Islet of Langerhans (tissue), 1 donor: ENCODE data around the gene SPPL2C.

ENCODE experiments used
- FAIRE-seq: peaks from one replicate; lab custom pipeline; 2011; peaks lifted over from hg19 to GRCh38; lab: Jason Lieb, UNC

The SPPL2C gene

DNA sequence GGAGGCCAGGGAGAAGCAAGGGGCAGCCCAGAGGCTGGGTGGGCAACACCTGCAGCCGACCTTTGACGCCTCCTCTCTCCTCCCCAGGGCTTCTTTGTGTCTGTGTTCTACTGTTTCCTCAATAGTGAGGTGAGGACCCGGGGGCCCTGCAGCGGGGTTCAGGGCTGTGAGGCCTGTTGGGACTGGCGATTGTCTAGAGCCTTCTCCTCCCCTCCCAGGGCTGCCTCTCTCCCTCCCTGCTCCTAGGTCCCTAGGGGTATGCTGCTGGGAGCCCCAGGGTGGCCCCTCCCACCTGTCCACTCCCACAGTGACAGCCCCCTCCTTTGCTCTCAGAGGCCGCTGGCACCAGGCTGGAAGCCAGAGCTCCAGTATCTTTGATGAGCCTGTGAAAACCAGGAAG, 10.8 kb upstream of the SPPL2C start:
- FAIRE-seq = no peak

DNA sequence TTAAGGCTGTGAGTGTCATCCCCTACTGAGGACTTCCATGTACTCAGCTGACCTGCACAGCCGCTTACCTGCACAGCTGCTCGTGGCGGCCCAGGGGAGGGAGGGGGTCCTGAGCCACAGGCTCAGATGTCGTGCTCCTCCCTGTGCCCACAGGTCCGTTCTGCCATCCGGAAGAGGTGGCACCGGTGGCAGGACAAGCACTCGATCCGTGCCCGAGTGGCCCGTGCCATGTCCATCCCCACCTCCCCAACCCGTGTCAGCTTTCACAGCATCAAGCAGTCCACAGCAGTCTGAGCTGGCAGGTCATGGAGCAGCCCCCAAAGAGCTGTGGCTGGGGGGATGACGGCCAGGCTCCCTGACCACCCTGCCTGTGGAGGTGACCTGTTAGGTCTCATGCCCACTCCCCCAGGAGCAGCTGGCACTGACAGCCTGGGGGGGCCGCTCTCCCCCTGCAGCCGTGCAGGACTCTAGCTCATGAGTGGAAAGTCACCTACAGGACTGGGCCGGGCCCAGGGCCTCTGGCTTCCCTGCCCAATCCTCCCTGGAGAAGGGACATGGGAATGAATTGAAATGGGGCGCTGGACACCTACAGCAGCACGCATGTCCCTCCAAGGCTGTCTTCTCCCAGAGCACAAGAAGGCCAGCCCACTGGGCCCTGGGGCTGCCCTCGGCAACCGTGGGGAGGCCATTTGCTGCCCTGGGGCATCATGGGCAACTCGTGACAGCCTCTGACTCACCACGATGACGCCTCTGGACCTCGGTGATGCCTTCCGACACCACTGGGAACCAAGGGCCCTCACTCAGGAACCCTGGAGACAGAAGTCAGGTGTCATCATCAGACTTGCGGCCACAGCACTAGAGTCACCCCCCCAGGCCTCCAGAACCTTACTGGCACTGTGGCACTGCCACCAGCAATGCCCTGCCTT, 9.9 kb upstream of the SPPL2C start:
- no peak for FAIRE-seq

DNA sequence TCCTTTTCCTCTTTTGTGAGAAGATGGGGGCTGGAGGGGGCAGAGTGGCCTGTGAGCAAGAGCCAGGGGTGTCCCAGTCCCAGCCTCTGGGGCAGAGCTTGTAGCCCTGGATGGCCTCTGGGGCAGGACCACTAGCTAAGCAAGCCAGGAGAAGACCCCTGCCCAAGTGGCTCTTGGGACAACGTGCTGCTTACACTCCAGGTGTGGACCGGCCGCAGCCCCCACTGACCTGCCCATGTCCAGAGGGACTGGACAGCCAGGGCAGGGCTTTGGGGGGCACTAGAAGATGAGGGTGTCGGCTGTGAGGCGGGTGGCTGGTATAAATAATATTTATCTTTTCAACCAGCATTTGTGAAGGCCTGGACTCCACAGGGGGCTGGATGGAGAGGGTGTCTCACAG, 9.2 kb upstream of the SPPL2C start:
- FAIRE-seq = no peak

DNA sequence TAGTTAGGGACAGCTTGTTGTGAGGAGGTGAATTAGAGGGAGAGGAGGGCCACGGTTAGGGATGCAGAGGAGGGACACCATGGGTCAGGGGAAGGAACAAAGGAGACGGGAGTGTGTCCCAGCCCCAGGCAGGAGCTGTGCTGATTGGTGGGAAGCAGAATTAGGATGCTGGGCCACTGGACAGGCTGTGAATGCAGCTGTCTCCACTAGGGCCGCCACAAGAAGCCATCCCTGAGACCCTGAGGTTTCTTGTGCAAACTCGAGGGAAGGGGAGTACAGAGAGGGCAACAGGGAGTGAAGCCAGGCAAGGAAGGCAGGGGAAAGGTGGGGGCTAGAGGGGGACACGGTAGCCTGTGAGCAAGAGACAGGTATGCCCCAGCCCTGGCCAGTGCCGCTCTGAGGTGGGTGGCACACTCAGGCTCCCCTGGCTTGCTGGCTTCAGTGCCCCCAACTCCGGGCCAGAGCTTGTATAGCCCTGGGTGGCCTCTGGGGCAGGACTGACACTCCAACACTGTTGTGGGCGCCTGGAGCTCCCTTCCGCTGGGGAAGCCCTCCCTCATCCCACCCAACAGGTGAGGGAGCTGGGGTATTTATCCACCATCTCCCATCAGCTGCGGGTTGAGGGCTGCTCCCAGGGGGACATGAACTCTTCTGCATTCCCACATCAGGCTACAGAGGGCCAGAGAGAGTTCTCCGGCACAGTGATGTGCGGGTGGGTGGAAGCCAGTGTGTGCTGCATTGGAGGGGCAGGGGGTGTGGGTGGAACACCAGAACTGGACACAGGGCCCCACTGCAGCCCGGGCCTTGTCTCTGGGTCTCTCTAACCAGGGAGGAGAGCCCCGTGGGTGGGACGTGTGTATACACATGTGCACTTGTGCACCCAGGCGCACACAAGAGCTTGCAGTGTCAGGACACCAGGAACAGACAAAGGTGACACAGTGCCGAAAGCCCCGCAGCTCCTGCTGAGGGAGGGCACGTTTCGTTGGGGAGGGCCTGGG, 8.3 kb upstream of the SPPL2C start:
- FAIRE-seq = no peak

DNA sequence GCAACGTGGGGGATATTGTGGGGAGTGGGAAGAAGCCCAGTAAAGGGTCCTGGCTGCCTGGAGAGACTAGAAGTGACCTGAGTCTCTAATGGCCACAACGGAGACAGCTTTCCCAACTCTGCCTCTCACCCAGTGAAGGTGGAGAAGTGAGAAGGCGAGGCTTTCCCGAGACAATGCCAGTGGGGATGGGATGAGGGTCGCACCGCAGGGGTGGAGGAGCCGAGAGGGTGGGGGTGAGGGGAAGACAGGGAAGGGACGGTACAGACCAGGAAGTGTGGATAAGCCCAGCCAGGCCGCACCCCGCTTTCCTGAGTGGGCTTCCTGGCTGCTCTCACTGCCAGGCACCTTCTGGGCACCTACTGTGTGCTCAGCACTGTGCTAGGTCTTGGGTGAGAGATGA, 7.5 kb upstream of the SPPL2C start:
- no peak for FAIRE-seq

DNA sequence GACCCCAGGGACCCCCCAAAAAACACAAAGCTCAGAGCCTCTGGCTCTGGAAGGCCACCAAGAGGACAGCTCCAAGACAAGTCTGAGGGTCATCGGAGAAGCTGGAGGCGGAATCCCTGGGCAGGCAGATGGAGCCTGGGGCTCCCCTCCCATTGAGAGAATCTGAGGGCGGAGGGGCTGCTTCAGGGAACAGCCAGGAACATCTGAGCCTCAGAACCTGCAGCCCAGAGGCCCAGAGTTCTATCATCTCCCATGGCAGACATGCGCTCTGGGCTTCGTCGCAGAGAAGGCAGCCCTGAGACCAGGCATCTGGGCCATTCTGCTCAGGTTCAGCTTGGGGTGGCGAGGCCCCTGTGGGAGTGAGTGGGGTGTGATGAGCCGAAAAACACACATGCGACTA, 7.1 kb upstream of the SPPL2C start:
- no peak for FAIRE-seq

DNA sequence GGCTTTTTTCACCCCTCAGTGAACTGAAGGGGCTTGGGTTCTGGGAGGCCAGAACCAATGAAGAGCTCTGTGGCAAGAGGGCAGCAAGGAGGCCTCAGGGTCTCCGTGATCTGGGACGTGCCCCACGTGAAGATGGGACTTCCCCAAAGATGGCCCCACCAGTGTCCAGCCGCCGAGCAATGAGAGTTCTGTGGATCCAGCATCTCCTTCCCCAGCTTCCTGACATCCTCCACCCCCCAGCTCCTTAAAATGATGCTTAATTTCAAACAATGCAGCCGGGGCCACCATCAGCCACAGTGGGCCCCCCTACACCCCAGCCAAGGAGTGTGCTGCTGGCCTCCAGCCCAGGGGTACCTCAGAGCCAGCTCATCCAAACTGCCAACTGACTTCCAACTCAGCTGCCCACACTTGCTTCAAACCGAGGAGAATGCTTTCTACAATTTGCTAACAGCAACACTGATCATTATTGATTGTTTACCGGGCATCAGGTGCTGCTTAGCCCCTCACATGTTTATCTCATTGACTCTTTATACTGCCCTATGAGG, 5.9 kb upstream of the SPPL2C start:
- no peak for FAIRE-seq

DNA sequence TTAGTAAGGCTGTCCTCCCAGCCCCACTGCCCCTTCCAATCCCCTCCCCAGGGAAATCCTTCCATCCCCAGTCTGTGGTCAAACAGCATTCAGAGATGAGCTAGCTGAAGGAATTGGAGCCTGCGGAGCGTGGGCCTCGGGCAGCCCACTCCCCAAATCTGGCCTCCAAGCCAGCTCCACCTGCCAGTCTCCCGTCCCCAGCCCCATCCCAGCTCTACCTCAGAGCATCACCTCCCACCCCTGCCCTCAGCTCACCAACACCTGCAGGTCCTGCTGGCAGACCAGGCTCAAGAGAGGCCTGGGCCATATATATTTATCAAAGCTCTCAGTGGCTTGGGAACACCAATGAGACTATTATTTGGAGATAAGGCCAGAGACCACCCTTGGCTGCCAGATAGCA, 5.2 kb upstream of the SPPL2C start:
- FAIRE-seq = no peak

DNA sequence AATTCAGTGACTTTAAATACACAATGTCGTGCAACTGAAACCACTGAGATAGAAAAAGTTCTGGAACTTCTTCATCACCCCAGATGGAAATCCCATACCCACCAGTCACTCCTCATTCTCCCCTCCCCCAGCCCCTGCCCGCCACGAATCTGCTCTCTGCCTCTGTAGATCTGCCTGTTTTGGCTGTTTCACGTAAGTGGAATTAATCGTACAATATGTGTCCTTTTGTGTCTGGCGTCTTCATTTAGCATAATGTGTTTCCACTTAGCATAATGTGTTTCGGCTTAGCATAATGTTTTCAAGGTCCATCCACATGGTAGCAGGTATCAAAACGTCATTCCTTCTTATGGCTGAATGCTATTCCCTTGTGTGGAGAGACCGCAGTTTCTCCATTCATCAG, 3.5 kb upstream of the SPPL2C start:
- no peak for FAIRE-seq

DNA sequence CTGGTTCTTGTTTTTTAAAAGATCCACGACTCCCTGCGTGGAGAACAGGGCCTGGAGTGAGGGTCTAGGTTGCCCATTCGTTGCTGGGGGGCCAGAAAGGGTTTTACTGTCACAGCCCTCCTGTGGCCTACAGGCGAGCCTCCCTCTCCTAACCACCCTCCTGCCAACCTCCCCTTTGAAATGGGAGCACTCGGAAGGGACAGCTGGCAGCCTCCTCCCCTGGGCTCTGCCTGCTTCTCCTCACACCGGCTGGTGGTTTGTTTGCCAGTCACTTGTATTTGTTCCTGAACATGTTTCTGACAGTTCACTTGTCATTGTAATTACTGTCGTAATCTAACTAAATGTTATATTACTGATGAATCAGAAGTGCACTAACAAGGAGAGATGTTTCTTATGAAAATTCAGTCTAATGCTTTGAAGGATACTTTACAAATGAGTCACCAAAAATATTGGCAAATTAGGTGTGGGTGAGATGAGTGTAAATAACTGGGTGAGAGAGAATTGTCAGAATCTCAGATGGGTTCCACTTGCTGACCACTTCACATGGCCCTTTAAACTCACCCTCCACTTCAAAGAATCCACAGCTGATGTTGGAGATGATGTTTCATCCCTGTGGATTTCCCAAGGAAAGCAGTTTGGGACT, 2.7 kb upstream of the SPPL2C start:
- FAIRE-seq = peak; percentile 77

DNA sequence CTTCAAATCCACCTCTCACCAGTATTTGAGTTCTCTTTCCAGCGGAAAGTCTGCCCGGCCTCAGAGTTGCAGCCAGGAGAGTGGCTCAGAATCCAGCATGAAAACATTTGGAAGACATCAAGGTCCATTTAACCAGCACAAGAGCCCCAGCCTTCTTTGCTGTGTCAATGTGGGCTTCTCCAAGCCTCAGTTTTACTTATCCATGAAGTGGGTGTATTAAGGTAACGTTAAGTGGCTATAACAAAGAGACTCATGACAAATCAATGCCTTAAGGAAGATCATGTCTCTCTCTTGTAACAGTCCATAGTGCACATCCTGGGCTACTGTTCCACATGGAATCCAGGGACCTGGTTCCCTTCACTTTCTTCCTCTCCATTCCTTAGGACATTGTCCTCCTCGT, 959 bp upstream of the SPPL2C start:
- FAIRE-seq = no peak

DNA sequence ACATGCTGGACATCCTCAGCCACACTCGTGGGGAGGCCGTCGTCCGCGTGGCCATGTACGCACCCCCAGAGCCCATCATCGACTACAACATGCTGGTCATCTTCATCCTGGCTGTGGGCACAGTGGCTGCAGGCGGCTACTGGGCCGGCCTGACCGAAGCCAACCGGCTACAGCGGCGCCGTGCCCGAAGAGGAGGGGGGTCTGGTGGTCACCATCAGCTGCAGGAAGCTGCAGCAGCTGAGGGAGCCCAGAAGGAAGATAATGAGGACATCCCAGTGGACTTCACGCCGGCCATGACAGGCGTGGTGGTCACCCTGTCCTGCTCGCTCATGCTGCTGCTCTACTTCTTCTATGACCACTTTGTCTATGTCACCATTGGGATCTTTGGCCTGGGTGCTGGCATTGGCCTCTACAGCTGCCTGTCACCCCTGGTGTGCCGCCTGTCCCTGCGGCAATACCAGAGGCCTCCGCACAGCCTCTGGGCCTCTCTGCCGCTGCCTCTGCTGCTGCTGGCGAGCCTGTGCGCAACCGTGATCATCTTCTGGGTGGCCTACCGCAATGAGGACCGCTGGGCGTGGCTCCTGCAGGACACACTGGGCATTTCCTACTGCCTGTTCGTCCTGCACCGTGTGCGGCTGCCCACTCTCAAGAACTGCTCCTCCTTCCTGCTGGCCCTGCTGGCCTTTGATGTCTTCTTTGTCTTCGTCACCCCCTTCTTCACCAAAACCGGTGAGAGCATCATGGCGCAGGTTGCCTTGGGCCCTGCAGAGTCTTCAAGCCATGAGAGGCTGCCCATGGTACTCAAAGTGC, 900 bp downstream of the SPPL2C start:
- FAIRE-seq = no peak

DNA sequence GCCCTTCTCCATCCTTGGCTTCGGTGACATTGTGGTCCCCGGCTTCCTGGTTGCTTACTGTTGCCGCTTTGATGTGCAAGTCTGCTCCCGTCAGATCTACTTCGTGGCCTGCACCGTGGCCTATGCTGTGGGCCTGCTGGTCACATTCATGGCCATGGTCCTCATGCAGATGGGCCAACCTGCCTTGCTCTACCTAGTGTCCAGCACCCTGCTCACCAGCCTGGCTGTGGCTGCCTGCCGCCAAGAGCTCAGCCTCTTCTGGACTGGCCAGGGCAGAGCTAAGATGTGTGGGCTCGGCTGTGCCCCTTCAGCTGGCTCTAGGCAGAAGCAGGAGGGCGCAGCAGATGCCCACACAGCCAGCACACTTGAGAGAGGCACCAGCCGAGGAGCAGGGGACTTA, 1.5 kb downstream of the SPPL2C start:
- FAIRE-seq = no peak

DNA sequence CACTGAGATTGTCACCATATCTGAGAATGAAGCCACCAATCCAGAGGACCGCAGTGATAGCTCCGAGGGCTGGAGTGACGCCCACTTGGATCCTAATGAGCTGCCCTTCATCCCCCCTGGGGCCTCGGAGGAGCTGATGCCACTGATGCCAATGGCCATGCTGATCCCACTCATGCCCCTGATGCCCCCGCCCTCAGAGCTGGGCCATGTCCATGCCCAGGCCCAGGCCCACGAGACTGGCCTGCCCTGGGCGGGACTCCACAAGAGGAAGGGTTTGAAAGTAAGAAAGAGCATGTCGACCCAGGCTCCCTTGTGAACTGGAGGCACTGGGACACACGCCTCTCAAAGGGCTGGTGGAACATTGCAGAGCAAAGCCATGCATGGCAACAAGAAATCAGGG, 2.0 kb downstream of the SPPL2C start:
- no peak for FAIRE-seq

DNA sequence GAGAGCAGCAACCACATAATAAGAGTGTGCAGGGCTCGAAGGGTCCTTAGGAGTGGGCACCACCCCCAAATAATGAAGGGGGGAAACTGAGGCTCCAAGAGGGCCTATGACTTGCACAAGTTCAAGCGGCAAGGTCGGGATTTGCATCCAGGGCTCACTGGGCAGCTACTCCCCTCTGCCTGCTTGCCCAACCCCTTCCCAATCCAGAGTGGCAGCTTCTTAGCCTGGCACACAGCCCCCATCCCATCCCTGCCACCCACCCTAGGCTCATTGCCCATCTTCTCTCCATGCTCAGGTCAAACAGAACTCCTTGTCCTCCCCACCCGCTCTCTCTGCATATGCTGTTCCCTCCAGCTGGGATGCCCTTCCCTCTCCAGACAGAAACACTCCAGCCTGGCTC, 2.4 kb downstream of the SPPL2C start:
- no peak for FAIRE-seq

DNA sequence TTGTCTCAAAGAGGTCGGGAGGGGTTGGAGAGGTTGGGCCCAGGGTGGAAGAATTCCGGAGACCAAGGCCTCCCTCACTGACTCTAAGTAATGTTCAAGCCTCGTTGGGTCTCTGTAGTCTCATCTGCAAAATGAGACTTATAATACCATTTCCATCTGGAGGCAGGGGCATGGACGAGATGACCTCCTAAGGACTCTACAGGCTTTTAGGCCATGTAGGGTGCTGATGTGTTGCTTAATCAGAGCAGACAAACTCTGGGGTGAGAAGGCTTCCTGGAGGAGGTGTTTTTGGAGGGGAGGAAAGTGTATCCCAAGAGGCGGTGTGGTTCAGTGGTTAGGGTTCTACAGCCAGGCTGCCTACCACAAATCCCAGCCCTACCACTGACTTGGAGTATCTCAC, 3.1 kb downstream of the SPPL2C start:
- no peak for FAIRE-seq

DNA sequence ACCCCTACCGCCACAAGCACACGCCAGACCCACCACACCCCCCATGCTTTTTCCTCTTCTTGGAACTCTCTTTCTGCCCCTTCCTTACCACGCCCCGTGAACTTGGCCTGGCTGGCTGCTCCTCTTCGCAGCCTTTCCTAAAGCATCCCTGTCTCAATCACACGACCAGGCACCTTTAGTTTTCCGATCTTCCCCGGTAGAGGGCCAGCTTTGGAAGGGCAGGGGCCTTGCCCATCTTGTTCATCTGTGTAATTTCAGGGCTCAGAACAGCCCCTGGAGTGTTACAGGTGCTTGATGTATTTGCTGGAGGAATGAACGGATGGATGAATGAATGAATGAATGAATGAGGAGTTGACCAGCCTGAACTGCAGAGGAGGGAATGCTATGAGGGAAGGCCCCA, 3.7 kb downstream of the SPPL2C start:
- FAIRE-seq = no peak

DNA sequence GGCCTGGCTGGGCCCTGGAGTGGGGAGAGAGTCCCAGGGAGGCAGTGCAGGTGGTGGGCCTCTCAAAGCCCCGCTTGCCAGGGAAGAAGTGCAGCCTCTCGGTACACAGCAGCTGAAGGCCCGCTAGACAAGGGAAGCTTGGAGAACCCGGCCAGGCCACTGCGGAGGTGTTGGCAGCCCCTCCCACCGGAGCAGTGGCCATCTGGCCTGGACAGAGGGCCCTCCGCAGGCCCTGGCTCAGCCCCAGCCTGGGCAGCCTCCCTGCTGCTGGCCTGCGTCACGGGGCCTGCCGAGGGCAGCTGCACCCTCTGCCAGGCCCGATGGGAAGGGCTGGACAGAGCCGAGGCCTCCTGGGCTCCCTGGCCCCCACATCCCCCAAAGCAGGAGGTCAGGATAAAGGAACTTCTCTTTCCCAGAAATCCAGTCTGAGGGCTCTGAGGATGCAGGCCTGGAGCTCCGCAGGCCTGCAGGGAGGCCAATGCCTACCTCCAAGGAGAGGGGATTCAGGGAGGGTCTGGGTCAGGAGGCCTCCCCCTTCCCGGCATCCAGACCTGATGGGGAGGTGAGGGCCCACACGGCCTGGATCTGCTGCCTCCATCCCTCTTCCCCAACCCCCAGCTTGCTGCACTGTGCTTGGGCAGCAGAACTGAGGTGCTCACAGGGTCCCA, 4.3 kb downstream of the SPPL2C start:
- no peak for FAIRE-seq

DNA sequence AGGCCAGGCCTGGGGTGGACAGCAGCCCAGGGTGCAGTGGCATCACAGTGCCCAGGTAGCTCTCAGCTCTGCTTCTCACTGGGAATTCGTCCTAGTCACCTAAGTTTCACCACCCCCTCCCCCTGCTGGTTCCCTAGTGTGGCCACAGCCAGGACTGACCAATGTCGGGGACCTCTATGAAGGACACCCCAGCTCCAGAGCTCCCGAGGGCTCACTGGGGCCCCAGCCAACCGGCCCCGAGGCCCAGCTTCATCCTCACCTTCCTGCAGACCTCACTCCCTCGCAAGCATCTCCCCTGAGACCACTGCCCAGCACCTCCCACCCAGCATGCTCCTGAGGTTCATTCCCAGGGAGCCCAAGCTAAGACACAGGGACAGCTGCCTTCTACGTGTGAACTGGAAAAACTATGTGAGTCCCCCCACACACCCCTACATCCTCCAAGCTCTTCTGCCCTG, 4.9 kb downstream of the SPPL2C start:
- FAIRE-seq = no peak

DNA sequence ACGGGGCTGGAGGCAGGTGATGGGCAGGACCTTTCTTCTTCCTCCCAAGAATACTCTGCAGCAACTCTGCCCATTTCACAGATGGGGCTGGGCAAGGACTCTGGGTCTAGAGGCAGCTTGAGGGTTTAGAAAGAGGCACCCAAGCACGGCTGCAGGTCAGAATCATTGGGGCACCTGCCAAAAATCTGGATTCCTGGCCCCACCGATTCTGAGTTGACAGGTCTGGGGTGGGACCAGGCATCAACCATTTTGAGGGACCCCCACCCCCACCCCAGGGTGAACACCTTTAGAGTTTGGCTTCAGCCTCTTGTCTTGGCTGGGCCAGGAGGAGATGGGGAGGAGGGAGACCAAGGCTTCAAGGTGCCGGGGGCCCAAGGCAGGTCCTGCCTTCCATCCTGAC, 5.3 kb downstream of the SPPL2C start:
- no peak for FAIRE-seq

DNA sequence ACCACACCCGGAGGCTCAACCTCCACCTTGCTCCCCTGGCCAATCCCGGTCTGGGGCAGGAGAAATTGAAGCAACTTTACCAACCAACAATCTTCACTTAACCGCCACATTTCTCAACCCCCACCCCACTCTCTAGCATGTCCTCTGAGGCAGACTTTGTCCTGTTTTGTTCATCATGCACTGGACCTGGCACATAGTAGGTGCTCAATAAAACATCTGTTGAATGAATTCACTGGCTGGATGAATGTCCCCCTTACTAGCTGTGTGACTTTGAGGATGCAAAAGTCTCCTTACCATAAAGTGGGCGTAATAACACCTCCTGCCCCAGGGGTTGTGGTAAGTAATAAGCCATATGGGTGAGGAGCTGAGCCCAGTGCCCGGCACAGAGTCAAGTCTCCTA, 5.8 kb downstream of the SPPL2C start:
- FAIRE-seq = no peak
